ENCODE data around the gene TLCD3B. TPM values are rescaled to one million over a fixed set of nuclear protein-coding genes. Genes with fewer than 3 reads are reported as not detected.

TLCD3B gene
- total RNA-seq, 4 donors from 2014 or later, result 0.27 TPM; not detected in 3

DNA sequence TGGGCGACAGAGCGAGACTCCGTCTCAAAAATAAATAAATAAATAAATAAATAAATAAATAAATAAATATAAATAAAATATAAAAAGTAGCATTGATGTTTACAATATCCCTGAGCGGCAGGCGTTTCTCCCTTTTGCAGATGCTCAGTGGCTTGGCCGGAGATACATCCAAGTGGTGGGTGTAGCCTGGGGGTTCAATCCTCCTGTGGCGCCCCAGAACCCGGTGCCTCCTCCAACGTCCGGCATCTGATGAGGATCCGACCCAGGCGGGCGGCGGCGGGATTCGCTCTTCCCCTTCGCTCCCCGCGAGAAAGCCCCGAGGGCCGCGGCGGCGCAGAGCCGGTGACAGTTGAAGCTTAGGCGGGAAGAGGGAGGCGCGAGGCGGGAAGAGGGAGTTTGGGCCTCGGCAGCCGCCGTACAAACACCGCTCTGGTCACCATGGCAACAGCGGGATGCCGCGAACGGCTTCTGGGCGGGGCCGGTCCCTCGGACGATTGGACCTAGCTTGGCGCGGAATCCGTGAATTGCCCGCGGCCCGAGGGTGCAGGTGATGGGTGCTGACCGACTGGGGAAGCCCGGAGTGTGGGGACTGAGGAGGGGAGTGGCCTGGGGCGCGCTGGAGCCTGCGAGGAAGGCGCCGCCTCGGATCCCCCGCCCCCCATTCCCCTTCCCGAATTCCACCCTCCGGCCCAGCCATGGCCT lies 21.8 kb upstream of the TLCD3B start:
- Histone ChIP-seq H3K4me3 (peak overlapping the region; percentile 57 to 82 (median 78)), H3K36me3 (no peaks in the 10 kb centered on the region), H3K27ac (peak overlapping the region in 2 of 4 donors; percentile 16 to 17), H3K9me3 (no peaks in the 10 kb centered on the region), H3K27me3 (no peaks in the 10 kb centered on the region), H3K4me1 (peaks cover 7% of the 10 kb centered on the region in 2 donors)
- intact Hi-C loops (cut with DNase I; ENCODE audit: low total_unique reads), result no loop called here
- peak; percentile 80 to 82 for ATAC-seq
- TF ChIP-seq POLR2A (IDR thresholded peaks at IDR 0.05), result no peak
- DNase-seq, result peak; percentile 78 to 84
- in situ Hi-C loops (cut with MboI; ENCODE audit: low sequenced_read_pairs in 4 of 4), result loop anchor here in 2 of 4 donors (5.0 to 25.0 kb wide), 3 partner anchors 64 to 359 kb away; partner anchors contain the start of genes CD2BP2 (in 1 of the 2), MYL11 (in 1 of the 2), TBC1D10B (in 1 of the 2) and ZNF771 (in 1 of the 2)

GRCh38 chr16:30051518-30051917 lies 20.4 kb upstream of the TLCD3B start:
- TF ChIP-seq CTCF (IDR thresholded peaks at IDR 0.05 in 4 of 5, conservative IDR thresholded peaks at IDR 0.05 in 1 of 5) (no peak), POLR2A (IDR thresholded peaks at IDR 0.05) (no peak)
- H3K36me3 ChIP-seq, result no peaks in the 10 kb centered on the region
- intact Hi-C loops (cut with DNase I; ENCODE audit: low total_unique reads), result no loop called here

DNA sequence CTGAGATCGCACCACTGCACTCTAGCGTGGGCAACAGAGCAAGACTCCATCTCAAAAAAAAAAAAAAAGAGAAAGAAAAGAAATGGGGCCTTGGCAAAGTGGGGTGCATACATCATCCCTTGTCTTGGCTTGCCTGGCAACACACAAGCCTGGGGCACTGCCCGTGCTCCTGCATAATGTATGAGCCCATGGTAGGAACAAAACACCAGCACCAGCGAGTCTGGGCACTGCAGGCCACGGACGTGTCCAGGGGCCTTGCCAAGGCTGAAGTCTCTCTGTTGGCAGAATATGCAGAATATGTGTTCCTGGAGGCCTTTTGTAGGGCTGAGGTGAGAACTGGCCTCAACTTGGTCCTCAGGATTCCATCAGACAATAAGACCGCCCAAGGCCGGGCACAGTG lies 18.8 kb upstream of the TLCD3B start:
- Histone ChIP-seq H3K27ac (no peak overlapping the region), H3K4me3 (no peak overlapping the region), H3K27me3 (no peaks in the 10 kb centered on the region), H3K36me3 (no peaks in the 10 kb centered on the region), H3K4me1 (peaks cover 7% of the 10 kb centered on the region in 2 donors), H3K9me3 (no peaks in the 10 kb centered on the region)
- intact Hi-C loops (cut with DNase I; ENCODE audit: low total_unique reads) (no loop called here), in situ Hi-C loops (cut with MboI; ENCODE audit: low sequenced_read_pairs in 4 of 4) (loop anchor here in 3 of 4 donors (5.0 to 25.0 kb wide), 5 partner anchors 67 to 363 kb away; partner anchors contain the start of genes CD2BP2 (in 1 of the 3), CORO1A (in 1 of the 3), MYL11 (in 1 of the 3) and QPRT (in 1 of the 3))
- ATAC-seq (no peak), DNase-seq (no peak)
- TF ChIP-seq POLR2A (IDR thresholded peaks at IDR 0.05) (no peak), CTCF (IDR thresholded peaks at IDR 0.05 in 4 of 5, conservative IDR thresholded peaks at IDR 0.05 in 1 of 5) (no peak)

More at GRCh38 chr16:30051518-30051917, 20.4 kb upstream of the TLCD3B start:
- peaks cover 7% of the 10 kb centered on the region in 2 donors for H3K4me1 ChIP-seq
- no peaks in the 10 kb centered on the region for H3K9me3 ChIP-seq
- DNase-seq (no peak), ATAC-seq (no peak)
- H3K27ac ChIP-seq, result no peak overlapping the region
- H3K27me3 ChIP-seq, result no peaks in the 10 kb centered on the region
- no peak overlapping the region for H3K4me3 ChIP-seq
- in situ Hi-C loops (cut with MboI; ENCODE audit: low sequenced_read_pairs in 4 of 4), result loop anchor here in 2 of 4 donors (5.0 to 25.0 kb wide), 3 partner anchors 66 to 361 kb away; partner anchors contain the start of genes CD2BP2 (in 1 of the 2), MYL11 (in 1 of the 2), TBC1D10B (in 1 of the 2) and ZNF771 (in 1 of the 2)

DNA sequence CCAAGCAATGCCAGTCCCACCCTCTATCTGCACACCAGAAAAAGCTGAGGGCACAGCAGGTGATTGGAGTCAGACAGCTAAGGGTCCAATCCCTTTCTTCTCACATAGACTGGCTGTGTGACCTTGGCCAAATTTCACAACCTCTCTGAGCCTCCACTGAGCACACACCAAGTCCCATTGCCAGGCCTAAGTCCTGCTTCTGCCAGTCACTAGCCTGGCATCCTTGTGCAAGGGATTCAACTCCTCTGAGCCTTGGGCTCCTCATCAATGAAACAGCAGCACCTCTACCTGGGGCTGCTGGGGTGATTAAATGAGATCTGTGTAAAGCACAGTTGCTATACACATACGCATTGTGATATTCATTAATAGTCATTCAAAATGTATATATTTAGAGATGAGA lies 15.5 kb upstream of the TLCD3B start:
- H3K27me3 ChIP-seq, result no peaks in the 10 kb centered on the region
- no peaks in the 10 kb centered on the region for H3K4me1 ChIP-seq
- in situ Hi-C loops (cut with MboI; ENCODE audit: low sequenced_read_pairs in 4 of 4), result loop anchor here in 2 of 4 donors (10.0 to 25.0 kb wide), 2 partner anchors 138 to 359 kb away; partner anchors contain the start of genes CORO1A (in 1 of the 2) and QPRT (in 1 of the 2)
- TF ChIP-seq POLR2A (IDR thresholded peaks at IDR 0.05), result no peak
- no peak for TF ChIP-seq CTCF (IDR thresholded peaks at IDR 0.05 in 4 of 5, conservative IDR thresholded peaks at IDR 0.05 in 1 of 5)
- H3K4me3 ChIP-seq, result no peak overlapping the region
- no peak overlapping the region for H3K27ac ChIP-seq
- no peak for DNase-seq
- no peaks in the 10 kb centered on the region for H3K9me3 ChIP-seq
- H3K36me3 ChIP-seq, result no peaks in the 10 kb centered on the region
- ATAC-seq, result no peak
- intact Hi-C loops (cut with DNase I; ENCODE audit: low total_unique reads), result no loop called here

GRCh38 chr16:30046178-30046577 lies 15.1 kb upstream of the TLCD3B start:
- no peaks in the 10 kb centered on the region for H3K27me3 ChIP-seq
- H3K27ac ChIP-seq, result no peak overlapping the region
- ATAC-seq (no peak), DNase-seq (no peak)
- no peak overlapping the region for H3K4me3 ChIP-seq
- H3K36me3 ChIP-seq, result no peaks in the 10 kb centered on the region
- in situ Hi-C loops (cut with MboI; ENCODE audit: low sequenced_read_pairs in 4 of 4) (loop anchor here in 2 of 4 donors (10.0 to 25.0 kb wide), 2 partner anchors 139 to 359 kb away; partner anchors contain the start of genes CORO1A (in 1 of the 2) and QPRT (in 1 of the 2)), intact Hi-C loops (cut with DNase I; ENCODE audit: low total_unique reads) (no loop called here)
- H3K4me1 ChIP-seq, result no peaks in the 10 kb centered on the region
- TF ChIP-seq POLR2A (IDR thresholded peaks at IDR 0.05) (no peak), CTCF (IDR thresholded peaks at IDR 0.05 in 4 of 5, conservative IDR thresholded peaks at IDR 0.05 in 1 of 5) (no peak)
- no peaks in the 10 kb centered on the region for H3K9me3 ChIP-seq

All from gastrocnemius medialis (tissue), 4 donors.